ENCODE data around the gene RIOK1.

Gene RIOK1

GRCh38 chr6:7440476-7440875, 50.9 kb downstream of the RIOK1 start:
- no peak overlapping the region for H3K4me3 ChIP-seq (ENCODE audit: low read length)
- TF ChIP-seq CTCF (conservative IDR thresholded peaks at IDR 0.05; ENCODE audit: low read length): no peak
- DNase-seq (ENCODE audit: low read depth): peak; percentile 61

- no peak for DNase-seq (ENCODE audit: low read depth)
- H3K4me3 ChIP-seq (ENCODE audit: low read length): no peak overlapping the region
- no peak for TF ChIP-seq CTCF (conservative IDR thresholded peaks at IDR 0.05; ENCODE audit: low read length)
These were observed 51.6 kb downstream of the RIOK1 start for GRCh38 chr6:7441048-7441775.

DNA sequence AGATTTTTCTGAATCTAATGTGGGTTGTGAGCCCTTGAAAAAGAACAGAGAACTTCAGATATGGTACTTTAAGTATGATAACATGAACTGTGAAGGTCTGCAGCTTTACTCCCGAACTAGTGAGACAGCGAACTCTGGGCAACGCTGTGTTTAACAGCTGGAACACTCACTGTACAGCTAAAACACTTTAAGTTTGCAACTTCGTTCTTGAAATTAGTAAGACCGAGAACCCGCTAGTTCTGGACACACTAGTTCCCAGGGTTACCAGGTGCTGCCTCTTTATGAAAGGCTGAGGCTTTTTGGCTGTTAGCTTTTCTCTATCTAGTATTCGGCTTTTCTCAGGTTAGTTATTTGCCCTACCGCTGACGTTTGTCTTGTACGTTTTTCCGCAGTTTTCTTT, 52.9 kb downstream of the RIOK1 start:
- H3K4me3 ChIP-seq (ENCODE audit: low read length): no peak overlapping the region
- TF ChIP-seq CTCF (conservative IDR thresholded peaks at IDR 0.05; ENCODE audit: low read length): no peak
- no peak for DNase-seq (ENCODE audit: low read depth)

DNA sequence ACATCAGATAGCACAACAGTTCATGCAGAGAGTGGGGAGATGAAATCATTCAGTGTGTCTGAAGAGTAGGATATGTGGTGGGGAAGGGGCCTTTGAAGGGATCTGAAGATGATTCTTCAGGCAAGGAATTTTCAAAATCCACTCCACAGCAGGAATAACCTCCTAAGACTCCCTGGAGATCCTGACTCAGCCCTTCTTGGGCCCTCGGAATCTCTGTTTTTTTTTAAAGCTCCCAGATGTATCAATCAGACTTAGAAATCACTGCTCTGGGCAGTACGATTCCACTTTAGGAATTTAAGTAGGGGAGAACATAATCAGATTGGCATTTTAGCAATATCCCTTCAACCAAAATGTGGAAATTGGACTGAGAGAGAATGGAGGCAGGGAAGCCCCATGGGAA, 55.5 kb downstream of the RIOK1 start:
- no peak for TF ChIP-seq CTCF (conservative IDR thresholded peaks at IDR 0.05; ENCODE audit: low read length)
- no peak overlapping the region for H3K4me3 ChIP-seq (ENCODE audit: low read length)
- peak; percentile 76 for DNase-seq (ENCODE audit: low read depth)

GRCh38 chr6:7445885-7446461, 56.4 kb downstream of the RIOK1 start:
- H3K4me3 ChIP-seq (ENCODE audit: low read length): no peak overlapping the region
- DNase-seq (ENCODE audit: low read depth): no peak
- TF ChIP-seq CTCF (conservative IDR thresholded peaks at IDR 0.05; ENCODE audit: low read length): no peak

DNA sequence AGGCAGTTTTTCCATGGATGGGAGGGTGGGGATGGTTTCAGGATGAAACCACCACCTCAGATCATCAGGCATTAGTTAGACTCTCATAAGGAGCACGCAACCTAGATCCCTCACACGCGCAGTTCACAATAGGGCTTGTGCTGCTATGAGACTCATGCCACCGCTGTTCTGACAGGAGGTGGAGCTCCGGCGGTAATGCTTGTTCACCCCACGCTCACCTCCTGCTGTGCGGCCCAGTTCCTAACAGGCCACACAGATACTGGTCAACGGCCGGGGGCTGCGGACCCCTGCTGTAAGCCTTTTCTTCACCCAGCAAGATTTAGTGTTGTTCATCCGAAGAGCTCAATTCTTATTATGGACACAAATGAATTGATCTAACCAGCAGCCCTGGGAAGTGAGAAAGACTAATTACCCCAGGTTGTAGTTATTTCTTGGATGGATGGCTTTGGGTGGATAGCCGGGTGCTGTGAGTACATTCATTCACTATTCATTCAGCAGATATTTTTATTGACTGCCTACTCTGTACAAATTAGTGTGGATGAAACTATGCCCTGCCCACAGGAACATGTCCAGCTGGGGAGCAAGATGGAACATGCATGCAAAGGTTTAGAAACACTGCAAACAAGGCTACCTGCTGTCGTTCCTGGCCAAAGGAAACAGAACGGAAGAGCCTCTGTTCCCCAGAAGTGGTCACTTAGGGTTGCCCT, 57.2 kb downstream of the RIOK1 start:
- H3K4me3 ChIP-seq (ENCODE audit: low read length): no peak overlapping the region
- no peak for DNase-seq (ENCODE audit: low read depth)
- no peak for TF ChIP-seq CTCF (conservative IDR thresholded peaks at IDR 0.05; ENCODE audit: low read length)

GRCh38 chr6:7448232-7448631, 58.6 kb downstream of the RIOK1 start:
- no peak overlapping the region for H3K4me3 ChIP-seq (ENCODE audit: low read length)
- no peak for TF ChIP-seq CTCF (conservative IDR thresholded peaks at IDR 0.05; ENCODE audit: low read length)
- DNase-seq (ENCODE audit: low read depth): no peak

Measured in AG10803 (cell line).